Mucosa of descending colon (tissue), 3 donors: Measurements from ENCODE around the gene UCK2. TPM values are rescaled to one million over a fixed set of nuclear protein-coding genes. Genes with fewer than 3 reads are reported as not detected.

Experiments used
- ATAC-seq: fragments of 200-7000 bp; cut with Tn5 transposase; one replicate; pipeline ENCODE4 v1.9.1; 2020; ENCODE audit warnings: mild to moderate bottlenecking, moderate library complexity
- DNase-seq, 3 donors: peaks; one replicate each; pipeline ENCODE4 v3.0.0-alpha.2; 2020
- H3K36me3 ChIP-seq: fragments of 200-600 bp; one replicate; pipeline ENCODE4 v1.8.0; 2021; ENCODE audit warnings: low read depth, mild to moderate bottlenecking
- H3K4me1 ChIP-seq: fragments of 200-600 bp; one replicate; pipeline ENCODE4 v1.8.0; 2021; ENCODE audit warnings: low read depth, mild to moderate bottlenecking
- H3K4me3 ChIP-seq: fragments of 200-600 bp; one replicate; pipeline ENCODE4 v1.8.0; 2021; ENCODE audit warnings: mild to moderate bottlenecking
- H3K9me3 ChIP-seq: fragments of 200-600 bp; one replicate; pipeline ENCODE4 v1.8.0; 2021; ENCODE audit warnings: mild to moderate bottlenecking
- CTCF ChIP-seq: fragments of 200-600 bp; IDR thresholded peaks from one replicate; pipeline ENCODE4 v1.8.0; 2022; ENCODE audit warnings: antibody characterized with exemption, mild to moderate bottlenecking
- intact Hi-C, 2 donors: fragments of 100-400 bp; cut with DNase I in 1 of 2; cut with micrococcal nuclease in 1 of 2; formaldehyde crosslinking; loops; one replicate each; pipeline versions ENCODE4 v1.11.0 to v1.11.1; 2022; cut with DNase I, micrococcal nuclease
- total RNA-seq, 3 donors: library from RNA; stranded (reverse); fragmentation: NEBNext Ultra II Directional in 2 of 3; extraction: Animal tissue kit (Norgen Biotek cat#: 25700) in 2 of 3; gene quantifications; one replicate each; pipeline versions ENCODE4 v1.2.1 to v1.2.4, GENCODE V29; 2021 to 2023
- donor health status: DM: no; HTN: no; CAD: no; lungs with moderate emphysema.
- donor health status: DM: no; HTN: no; CAD: no.
- donor health status: DM: no; HTN: yes; CAD: no.

The UCK2 gene
- total RNA-seq, 3 donors from 2014 or later = 41.6 to 86.5 (median 51.8) TPM

- Histone ChIP-seq H3K4me3 (no peak overlapping the region), H3K9me3 (no peaks in the 10 kb centered on the region), H3K4me1 (peaks cover 4% of the 10 kb centered on the region), H3K36me3 (no peaks in the 10 kb centered on the region)
- ATAC-seq (no peak), DNase-seq (no peak)
- no peak for TF ChIP-seq CTCF
- intact Hi-C loops = no loop called here
Measured at GRCh38 chr1:165829888-165830287, 2.5 kb downstream of the UCK2 start.

GRCh38 chr1:165831146-165831545 is 3.7 kb downstream of the UCK2 start:
- intact Hi-C loops = no loop called here
- no peak for ATAC-seq
- no peak for DNase-seq
- Histone ChIP-seq H3K4me1 (peaks cover 4% of the 10 kb centered on the region), H3K4me3 (no peak overlapping the region), H3K36me3 (no peaks in the 10 kb centered on the region), H3K9me3 (no peaks in the 10 kb centered on the region)
- no peak for TF ChIP-seq CTCF

- no peaks in the 10 kb centered on the region for H3K4me1 ChIP-seq
- H3K36me3 ChIP-seq = no peaks in the 10 kb centered on the region
- no peak for TF ChIP-seq CTCF
- intact Hi-C loops = no loop called here
- no peak for DNase-seq
- no peak overlapping the region for H3K4me3 ChIP-seq
- no peak for ATAC-seq
- no peaks in the 10 kb centered on the region for H3K9me3 ChIP-seq
Measured at GRCh38 chr1:165832902-165833301, 5.5 kb downstream of the UCK2 start.

GRCh38 chr1:165833358-165833757 is 5.9 kb downstream of the UCK2 start:
- ATAC-seq (no peak), DNase-seq (no peak)
- no peaks in the 10 kb centered on the region for H3K36me3 ChIP-seq
- H3K4me3 ChIP-seq = no peak overlapping the region
- no peaks in the 10 kb centered on the region for H3K9me3 ChIP-seq
- TF ChIP-seq CTCF = no peak
- intact Hi-C loops = no loop called here
- H3K4me1 ChIP-seq = no peaks in the 10 kb centered on the region

- no peak for TF ChIP-seq CTCF
- ATAC-seq (no peak), DNase-seq (no peak)
- Histone ChIP-seq H3K4me1 (no peaks in the 10 kb centered on the region), H3K4me3 (no peak overlapping the region), H3K9me3 (no peaks in the 10 kb centered on the region), H3K36me3 (no peaks in the 10 kb centered on the region)
- intact Hi-C loops = no loop called here
Measured at GRCh38 chr1:165834229-165834628, 6.8 kb downstream of the UCK2 start.

GRCh38 chr1:165834881-165835280 is 7.5 kb downstream of the UCK2 start:
- Histone ChIP-seq H3K36me3 (no peaks in the 10 kb centered on the region), H3K9me3 (no peaks in the 10 kb centered on the region), H3K4me1 (no peaks in the 10 kb centered on the region), H3K4me3 (no peak overlapping the region)
- TF ChIP-seq CTCF = no peak
- no peak for DNase-seq
- ATAC-seq = no peak
- intact Hi-C loops = no loop called here
